Stimulated activated CD4-positive, alpha-beta T cell treated with anti-CD3 and anti-CD28 coated beads, TNF-alpha, amount 100 ng/mL, for 1 hour (primary cell): Measurements from ENCODE around the gene MTMR11.
"Not testable (repeated sequence)": the region's sequence is repeated elsewhere in the genome, so short reads cannot be mapped to it uniquely, and the experiment has no call there.

Source experiments
- DNase-seq, 3 donors: peaks; one replicate each; pipeline ENCODE4 v3.0.0-alpha.2; 2020; ENCODE audit warnings: low read depth in 3 of 3, low spot score in 1 of 3

Gene MTMR11

GRCh38 chr1:149903836-149904491 is 32.7 kb downstream of the MTMR11 start:
- no peak for DNase-seq

- DNase-seq, result peak; percentile 40 to 65 (median 53)
Observed at GRCh38 chr1:149899460-149900284, 37.0 kb downstream of the MTMR11 start, which contains the start of gene BOLA1. Gene BOLA1 (plus strand): TSS chr1:149899568. CDS start chr1:149900060, 492 bp downstream.

- DNase-seq, result no peak
Observed at GRCh38 chr1:149896575-149896974, 40.1 kb downstream of the MTMR11 start.

GRCh38 chr1:149888999-149889289 is 47.7 kb downstream of the MTMR11 start:
- no peak for DNase-seq

GRCh38 chr1:149888247-149888998 is 48.3 kb downstream of the MTMR11 start:
- peak; percentile 23 to 48 (median 35) for DNase-seq

- DNase-seq, result peak; percentile 42 to 62 (median 58)
Observed at GRCh38 chr1:149887456-149888246, 49.0 kb downstream of the MTMR11 start.

- DNase-seq, result not testable (repeated sequence)
Observed at GRCh38 chr1:149887196-149887455, 49.6 kb downstream of the MTMR11 start.

GRCh38 chr1:149886396-149887195 is 50.1 kb downstream of the MTMR11 start:
- peak; percentile 55 to 83 (median 79) for DNase-seq

GRCh38 chr1:149886121-149886395 is 50.6 kb downstream of the MTMR11 start:
- not testable (repeated sequence) for DNase-seq

- peak in 2 of 3 donors; percentile 22 to 34 for DNase-seq
Observed at GRCh38 chr1:149885339-149886120, 51.1 kb downstream of the MTMR11 start.

GRCh38 chr1:149884433-149885338 is 52.0 kb downstream of the MTMR11 start:
- DNase-seq, result no peak

- no peak for DNase-seq
Observed at GRCh38 chr1:149883598-149884247, 53.0 kb downstream of the MTMR11 start.

- DNase-seq, result no peak
Observed at GRCh38 chr1:149881876-149882275, 54.8 kb downstream of the MTMR11 start.

GRCh38 chr1:149879556-149879955 is 57.1 kb downstream of the MTMR11 start:
- no peak for DNase-seq
